ENCODE data around the gene PIP5K1A.

The PIP5K1A gene

GRCh38 chr1:151289080-151289935 is 91.0 kb downstream of the PIP5K1A start:
- DNase-seq: no peak

- DNase-seq: no peak
Measured at GRCh38 chr1:151289991-151290708, 91.8 kb downstream of the PIP5K1A start.

- no peak for DNase-seq
Measured at GRCh38 chr1:151290709-151291303, 92.5 kb downstream of the PIP5K1A start.

GRCh38 chr1:151292207-151293030 is 94.1 kb downstream of the PIP5K1A start:
- DNase-seq: no peak

GRCh38 chr1:151293093-151293492 is 94.7 kb downstream of the PIP5K1A start:
- no peak for DNase-seq

GRCh38 chr1:151294742-151295462 is 96.5 kb downstream of the PIP5K1A start:
- DNase-seq: no peak

Measured in AML-193 (cell line).